ENCODE measurements around the gene DEFB114.
"Not testable (repeated sequence)": the region's sequence is repeated elsewhere in the genome, so short reads cannot be mapped to it uniquely, and the experiment has no call there.

DEFB114 gene

GRCh38 chr6:49964064-49964463 is at the start of gene DEFB114:
TSS of gene DEFB114 (minus strand) at chr6:49964164. CDS start at chr6:49964105, 59 bp downstream.
- DNase-seq: no peak

DNA sequence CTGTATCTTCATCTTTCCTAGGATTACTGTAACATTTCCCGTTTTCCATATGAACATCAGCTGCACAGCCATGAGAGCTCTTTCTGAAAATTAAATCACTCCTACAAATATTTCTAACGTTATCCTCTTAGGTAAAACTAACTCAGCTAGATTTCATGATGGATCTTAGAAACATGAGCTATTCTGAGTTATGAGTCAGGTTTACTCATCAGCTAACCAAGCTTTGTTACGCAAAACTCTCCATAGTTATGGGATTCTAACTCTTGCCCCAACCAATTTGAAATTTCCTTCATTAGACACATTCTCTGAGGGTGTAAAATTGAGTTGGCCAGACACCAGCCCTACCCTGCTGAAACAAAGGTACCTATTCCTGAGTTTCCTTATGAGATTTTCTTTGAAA is 43.9 kb upstream of the DEFB114 start:
- no peak for DNase-seq

- DNase-seq: no peak
Observed at GRCh38 chr6:50003139-50003538, 39.2 kb upstream of the DEFB114 start.

DNA sequence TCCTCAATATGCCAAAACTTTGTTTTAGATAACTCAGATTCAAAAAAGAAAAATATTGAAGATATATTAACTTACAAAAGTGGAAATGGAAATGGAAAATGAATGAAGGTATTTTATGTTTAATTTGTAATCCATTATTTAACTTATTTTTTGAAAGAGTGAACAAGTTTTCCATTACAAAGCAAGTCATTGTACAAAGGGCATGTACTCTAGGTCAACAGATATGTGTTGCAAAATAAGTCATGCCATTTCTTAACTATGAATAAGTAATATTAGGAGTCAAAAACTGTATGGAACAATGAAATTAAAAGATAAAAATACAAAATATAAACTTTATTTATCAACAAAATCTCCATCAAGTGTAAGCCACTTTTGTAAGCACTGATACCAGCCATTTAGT is 31.3 kb upstream of the DEFB114 start:
- no peak for DNase-seq

DNA sequence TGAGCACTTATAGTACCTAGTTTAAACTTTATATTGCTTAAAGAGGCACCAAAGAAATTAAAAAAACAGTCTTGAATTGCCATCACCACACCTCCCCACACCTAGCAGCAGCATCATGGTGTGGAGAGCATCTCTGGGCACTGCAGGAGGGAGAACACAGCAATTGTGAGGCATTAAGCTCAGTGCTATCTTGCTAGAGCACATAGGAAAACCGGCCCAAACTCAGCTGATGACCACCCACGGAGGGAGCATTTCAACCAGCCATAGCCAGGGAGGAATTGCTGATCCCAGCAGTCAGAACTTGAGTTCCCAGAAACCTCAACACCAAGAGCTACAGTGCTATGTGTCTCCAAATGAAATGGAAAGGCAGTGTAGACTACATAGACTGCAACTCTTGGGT is 24.9 kb upstream of the DEFB114 start:
- DNase-seq: no peak

DNA sequence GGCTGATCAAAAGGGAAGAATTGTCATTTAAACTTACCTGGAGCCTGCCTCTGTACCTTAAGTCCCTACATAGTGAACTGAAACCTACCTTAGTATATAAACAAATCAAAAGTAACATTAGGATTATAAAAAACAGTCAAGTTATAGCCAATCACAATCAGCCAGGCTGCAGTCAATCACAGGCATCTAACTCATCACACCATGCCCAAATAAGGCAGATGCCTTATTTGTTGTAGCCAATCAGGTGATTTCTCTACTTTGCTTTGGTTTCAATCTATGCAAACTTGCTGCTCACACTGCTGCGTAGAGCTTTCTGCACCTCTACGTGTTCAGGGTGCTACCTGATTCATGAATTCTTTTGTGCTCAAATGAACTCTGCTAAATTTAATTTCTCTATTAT is 23.8 kb upstream of the DEFB114 start:
- no peak for DNase-seq

- DNase-seq: no peak
Observed at GRCh38 chr6:49986551-49986950, 22.6 kb upstream of the DEFB114 start.

GRCh38 chr6:49982046-49982445 is 18.1 kb upstream of the DEFB114 start:
- no peak for DNase-seq

- DNase-seq: no peak
Observed at GRCh38 chr6:49980898-49981297, 16.9 kb upstream of the DEFB114 start.

DNA sequence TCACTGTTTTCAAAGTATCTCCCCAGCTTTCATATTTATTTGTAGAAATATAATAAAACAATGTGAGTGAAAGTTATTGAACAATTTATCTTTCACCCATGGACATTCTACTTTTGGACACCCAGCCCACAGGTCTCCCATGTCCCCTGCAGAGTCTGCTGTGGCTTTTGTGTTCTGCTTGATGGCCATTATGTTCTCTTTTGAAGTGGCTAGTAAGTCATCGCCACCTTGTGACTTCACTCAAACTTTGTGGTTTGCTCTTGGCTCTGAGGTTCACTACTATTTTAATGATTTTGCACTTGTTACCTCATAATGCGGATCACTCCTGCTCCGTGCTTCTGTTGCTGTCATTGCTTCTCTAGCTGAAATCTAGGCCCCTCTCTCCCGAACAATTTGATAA is 15.6 kb upstream of the DEFB114 start:
- DNase-seq: no peak

DNA sequence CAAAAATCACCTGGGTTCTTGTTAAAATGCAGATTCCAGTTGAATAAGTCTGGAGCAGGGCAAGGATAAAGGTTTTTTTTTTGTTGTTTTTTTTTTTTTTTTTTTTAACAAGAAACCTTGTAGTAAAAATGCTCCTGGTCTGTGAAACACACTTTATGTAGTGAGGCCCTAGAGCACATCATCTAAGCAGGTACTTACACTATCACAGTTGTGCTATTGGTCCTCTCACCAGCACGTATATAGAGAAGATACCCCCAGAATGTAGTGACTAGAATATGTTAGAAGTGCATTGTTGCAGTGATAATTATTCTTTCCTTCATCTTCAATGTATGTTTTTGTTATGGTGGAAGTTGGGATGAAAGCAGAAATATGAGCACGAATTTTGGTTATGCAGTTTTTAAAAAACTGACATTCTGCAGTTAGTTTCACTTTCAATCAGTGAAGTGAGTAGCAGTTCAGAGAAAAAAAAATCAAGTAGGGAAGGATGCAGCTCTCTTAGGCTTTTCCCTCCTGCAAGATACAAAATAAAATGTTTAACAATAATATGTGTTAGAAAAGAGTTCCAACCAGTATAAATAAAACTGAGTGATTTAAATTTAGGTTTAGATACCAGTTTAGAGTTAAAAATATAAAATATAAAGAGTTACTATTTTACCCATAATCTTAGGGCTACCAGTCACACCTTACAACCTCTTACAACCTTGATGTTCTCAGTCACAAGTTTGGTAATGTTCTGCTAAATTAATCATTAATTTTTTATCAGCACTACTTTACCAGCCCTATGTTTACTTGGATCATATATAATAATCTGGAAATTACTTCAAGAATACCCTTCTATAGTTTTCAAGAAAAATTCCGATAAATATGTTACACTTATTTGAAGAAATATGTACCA is 14.6 kb upstream of the DEFB114 start:
- DNase-seq: no peak

DNA sequence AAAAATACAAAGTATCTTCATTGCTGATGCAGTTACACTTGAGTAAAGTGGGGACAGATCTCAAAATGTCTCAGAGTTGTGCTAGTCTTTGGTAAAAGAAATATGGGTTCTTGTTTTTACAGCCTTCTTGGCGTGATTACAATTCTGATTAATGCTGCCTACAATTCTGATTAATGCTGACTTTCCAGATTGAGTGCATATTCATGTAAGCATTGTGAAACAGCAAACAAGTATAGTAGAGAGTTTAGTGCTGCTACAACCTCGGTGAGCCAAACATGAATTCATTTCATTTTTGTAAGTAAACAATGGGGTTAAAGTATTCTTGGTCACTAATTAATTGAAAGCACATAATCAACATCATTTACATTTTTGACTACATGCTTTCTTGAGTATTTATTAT is 5.6 kb upstream of the DEFB114 start, which contains the start of gene DEFB113:
DEFB113 (minus strand) TSS at position 21 of the 400 bp plus-strand sequence; CDS start at position 21, 0 bp downstream.
- no peak for DNase-seq

DNA sequence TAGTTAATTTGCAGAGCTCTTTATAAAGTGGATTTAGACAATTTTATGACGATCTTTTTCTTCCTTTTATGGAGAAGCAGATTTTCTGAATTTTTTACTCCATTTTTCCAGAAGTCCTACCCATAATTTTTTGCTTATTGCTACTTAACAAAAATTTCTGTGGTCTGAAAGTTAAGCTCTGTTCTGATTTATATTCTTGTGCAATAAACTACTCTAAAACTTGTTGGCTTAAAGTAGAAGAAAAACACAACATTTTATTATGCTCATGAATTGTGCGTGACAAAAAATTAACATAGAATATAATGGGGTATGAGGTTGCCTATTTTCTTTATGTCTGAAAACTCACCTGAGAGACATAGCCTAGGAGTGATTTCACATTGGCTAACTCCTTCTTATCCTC is 2.9 kb upstream of the DEFB114 start:
- no peak for DNase-seq

GRCh38 chr6:49966334-49966733 is 2.4 kb upstream of the DEFB114 start:
- no peak for DNase-seq

- no peak for DNase-seq
Observed at GRCh38 chr6:49958180-49958579, 5.8 kb downstream of the DEFB114 start.

- DNase-seq: no peak
Observed at GRCh38 chr6:49955847-49956246, 8.1 kb downstream of the DEFB114 start.

- no peak for DNase-seq
Observed at GRCh38 chr6:49951926-49952325, 12.0 kb downstream of the DEFB114 start.

DNA sequence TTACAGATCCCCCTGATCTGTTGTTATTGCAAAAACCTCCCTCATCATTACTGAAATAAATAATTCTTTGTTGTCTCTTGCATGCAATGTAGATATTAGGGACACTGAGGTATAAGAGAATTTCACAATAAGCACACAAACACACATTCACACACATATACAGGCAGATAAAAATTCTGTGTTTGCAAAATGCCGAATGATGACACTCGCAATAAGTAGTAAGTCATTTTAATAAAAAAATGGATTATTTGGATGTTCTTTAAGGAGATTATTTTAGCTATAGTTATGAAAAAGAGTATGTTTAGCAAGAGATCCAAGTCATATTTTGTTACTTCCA is 13.6 kb downstream of the DEFB114 start:
- no peak for DNase-seq

DNA sequence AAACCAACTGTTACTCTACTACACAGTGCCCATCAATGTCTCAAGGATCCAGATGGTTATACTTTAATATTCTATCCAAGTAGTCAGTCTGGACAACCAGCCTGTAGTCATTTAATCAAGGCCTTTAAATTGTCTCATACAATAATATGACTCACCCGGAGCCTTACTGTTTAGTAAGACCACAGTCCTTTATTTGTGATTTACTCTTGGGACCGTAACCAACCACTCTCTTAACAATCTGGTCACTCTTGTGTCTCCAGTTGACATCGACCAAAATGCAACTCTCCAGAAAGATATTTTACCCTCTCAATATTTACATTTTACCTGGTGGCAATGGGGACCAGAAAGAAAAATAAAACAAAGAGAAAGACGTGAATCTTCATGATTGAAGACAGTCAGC is 14.9 kb downstream of the DEFB114 start:
- no peak for DNase-seq

DNA sequence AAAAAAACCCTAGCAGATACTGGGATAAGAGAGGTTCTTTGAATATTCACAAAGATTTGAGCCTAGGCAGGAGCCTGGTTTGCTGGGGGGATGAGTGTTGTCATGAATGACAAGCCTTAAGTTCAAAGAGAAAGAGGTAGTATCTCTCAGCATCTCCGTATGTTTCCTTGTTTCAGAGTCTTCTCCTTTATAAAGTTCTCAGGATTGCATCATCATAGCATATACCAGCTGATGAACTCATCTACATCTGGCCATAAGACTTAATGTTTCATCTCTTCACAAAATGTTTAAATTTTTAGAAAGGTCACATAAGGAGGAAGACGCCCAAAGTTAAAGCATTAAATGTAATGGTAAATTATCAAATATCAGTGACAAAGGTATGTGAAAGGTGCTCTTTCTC is 17.1 kb downstream of the DEFB114 start:
- no peak for DNase-seq

DNA sequence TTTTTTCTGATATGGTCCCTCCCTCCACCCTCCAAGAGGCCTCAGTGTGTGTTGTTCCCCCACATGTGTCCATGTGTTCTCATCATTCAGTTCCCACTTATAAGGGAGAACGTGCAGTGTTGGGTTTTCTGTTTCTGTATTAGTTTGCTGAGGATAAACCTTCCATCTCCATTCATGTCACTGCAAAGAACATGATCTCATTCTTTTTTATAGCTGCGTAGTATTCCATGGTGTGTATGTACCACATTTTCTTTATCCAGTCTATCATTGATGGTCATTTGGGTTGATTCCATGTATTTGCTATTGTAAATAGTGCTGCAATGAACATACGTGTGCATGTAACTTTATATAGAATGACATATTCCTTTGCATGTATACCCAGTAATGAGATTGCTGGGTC is 19.9 kb downstream of the DEFB114 start:
- not testable (repeated sequence) for DNase-seq

DNA sequence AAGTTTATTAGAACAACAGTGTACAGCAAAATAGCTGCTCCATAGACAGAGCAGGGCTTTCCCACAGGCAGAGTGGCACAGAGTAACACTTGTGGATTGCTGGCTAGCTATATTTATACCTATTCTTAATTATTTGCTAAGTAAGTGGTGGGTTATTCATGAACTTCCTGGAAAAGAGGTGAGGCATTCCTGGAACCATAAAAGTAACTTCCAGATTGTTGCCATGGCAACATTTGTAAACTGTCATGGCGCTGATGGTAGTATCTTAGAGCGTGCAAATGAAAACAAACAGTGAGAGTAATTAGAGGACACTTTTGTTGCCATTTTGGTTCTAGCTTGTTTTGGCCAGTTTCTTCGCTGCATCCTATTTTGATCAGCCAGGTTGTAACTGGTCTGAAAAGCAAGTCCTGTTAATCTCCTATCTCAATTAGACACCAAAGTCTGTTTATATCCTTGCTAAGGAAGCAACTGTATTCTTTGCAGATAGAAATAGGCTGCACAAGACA is 23.9 kb downstream of the DEFB114 start:
- peak; percentile 33 for DNase-seq

DNA sequence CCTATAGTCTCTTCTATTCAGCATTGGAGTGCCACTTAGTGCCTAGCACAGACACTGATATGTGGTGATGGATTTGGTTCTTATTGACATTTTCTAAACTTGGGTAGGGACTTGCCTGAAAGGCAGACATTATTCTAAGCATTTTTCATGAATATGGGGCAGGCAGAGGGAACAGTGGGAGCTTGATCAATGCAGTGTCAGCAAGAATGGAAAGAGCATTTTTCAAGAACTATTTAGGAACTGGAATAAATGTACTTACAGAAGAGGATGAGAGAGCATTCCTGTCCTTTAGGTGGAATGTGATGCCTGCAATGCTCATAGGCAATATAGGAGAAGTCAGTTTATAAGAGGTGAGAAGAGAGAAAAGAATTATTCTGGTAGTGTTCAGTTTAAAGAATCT is 26.2 kb downstream of the DEFB114 start:
- DNase-seq: no peak

GRCh38 chr6:49937017-49937416 is 26.9 kb downstream of the DEFB114 start:
- no peak for DNase-seq

DNA sequence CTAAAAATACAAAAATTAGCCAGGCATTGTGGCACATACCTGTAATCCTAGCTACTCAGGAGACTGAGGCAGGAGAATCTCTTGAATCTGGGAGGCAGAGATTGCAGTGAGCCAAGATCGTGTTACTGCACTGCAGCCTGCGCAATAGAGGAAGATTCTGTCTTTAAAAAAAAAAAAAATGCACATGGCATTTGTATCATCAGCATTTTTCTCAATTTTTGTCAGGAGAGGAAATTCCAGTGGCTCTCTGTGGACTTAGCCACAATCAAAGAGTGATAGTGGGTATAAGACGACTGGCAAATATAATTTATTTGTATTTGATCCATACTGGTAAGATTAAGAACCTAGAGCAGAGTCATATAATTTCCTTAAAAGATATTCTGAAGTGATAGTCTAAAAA is 28.6 kb downstream of the DEFB114 start:
- no peak for DNase-seq

Measured in hematopoietic multipotent progenitor cell treated with erythropoietin and hydrocortisone succinate and interleukin-3 and kit ligand, for 6 days (in vitro differentiated cells).